Smooth muscle cell (in vitro differentiated cells): Measurements from ENCODE around the gene METRN. TPM values are rescaled to one million over a fixed set of nuclear protein-coding genes. Genes with fewer than 3 reads are reported as not detected.

ENCODE experiments used
- DNase-seq: peaks from one replicate; lab custom pipeline; 2025; ENCODE audit not compliant: unreplicated experiment; lab: John Stamatoyannopoulos, UW
- H2AFZ ChIP-seq: fragments of 200-600 bp; sonication (generic); 2 replicates; pipeline ENCODE4 v1.6.0; 2016; ENCODE audit warnings: antibody characterized with exemption, low read depth, mild to moderate bottlenecking
- H3F3A ChIP-seq: fragments of 200-600 bp; sonication (generic); 2 replicates; pipeline ENCODE4 v1.6.0; 2017; ENCODE audit warnings: antibody characterized with exemption, low read depth
- H3K27ac ChIP-seq: fragments of 200-600 bp; sonication (generic); 2 replicates; pipeline ENCODE4 v1.5.1; 2016; ENCODE audit warnings: low read depth, mild to moderate bottlenecking
- H3K27me3 ChIP-seq: fragments of 200-600 bp; sonication (generic); 2 replicates; pipeline ENCODE4 v1.6.1; 2016; ENCODE audit warnings: low read depth, mild to moderate bottlenecking
- H3K36me3 ChIP-seq: fragments of 200-600 bp; sonication (generic); 2 replicates; pipeline ENCODE4 v1.5.1; 2016; ENCODE audit warnings: low read depth
- H3K4me1 ChIP-seq: fragments of 200-600 bp; sonication (generic); 2 replicates; pipeline ENCODE4 v1.5.1; 2016; ENCODE audit warnings: low read depth
- H3K4me2 ChIP-seq: fragments of 200-600 bp; sonication (generic); 2 replicates; pipeline ENCODE4 v1.6.0; 2016; ENCODE audit warnings: mild to moderate bottlenecking
- H3K4me3 ChIP-seq: fragments of 200-600 bp; sonication (generic); 2 replicates; pipeline ENCODE4 v1.5.1; 2016; ENCODE audit warnings: mild to moderate bottlenecking
- H3K79me2 ChIP-seq: fragments of 200-600 bp; sonication (generic); 2 replicates; pipeline ENCODE4 v1.6.0; 2016; ENCODE audit warnings: low read depth, mild to moderate bottlenecking
- H3K9ac ChIP-seq: fragments of 200-600 bp; sonication (generic); 2 replicates; pipeline ENCODE4 v1.6.0; 2016; ENCODE audit warnings: low read depth
- H3K9me3 ChIP-seq: fragments of 200-600 bp; sonication (generic); replicated peaks from 2 replicates; pipeline ENCODE4 v1.5.1; 2016; ENCODE audit warnings: low read depth
- H4K20me1 ChIP-seq: fragments of 200-600 bp; sonication (generic); 2 replicates; pipeline ENCODE4 v1.6.0; 2016; ENCODE audit warnings: low read depth
- CTCF ChIP-seq: fragments of 200-600 bp; sonication (generic); IDR thresholded peaks from 2 replicates; pipeline ENCODE4 v1.5.1; 2017; ENCODE audit warnings: borderline replicate concordance, mild to moderate bottlenecking, antibody characterized with exemption; ENCODE audit not compliant: insufficient read depth, poor library complexity, severe bottlenecking
- WGBS: methylation state at CpG from one replicate; pipeline ENCODE4 v1.1.7; 2016; ENCODE audit warnings: low lambda C conversion rate; 5-methylcytosine and 5-hydroxymethylcytosine counted together
- polyA plus RNA-seq: library from polyadenylated mRNA; unstranded; fragments of >200 nt; fragmentation: Nextera tagmentation; extraction: Ambion mirVana; gene quantifications from 2 replicates; pipeline ENCODE4 v1.2.1, GENCODE V29; 2016
- total RNA-seq: library from RNA; depleted of rRNA; stranded (reverse); fragments of >200 nt; gene quantifications from 2 replicates; pipeline ENCODE4 v1.2.3, GENCODE V29; 2014

Gene METRN
- total and polyA plus RNA-seq, 2 experiments from 2014 or later, result 30.6 to 193 TPM

- Histone ChIP-seq H3K27ac (no peak overlapping the region), H3K4me3 (no peak overlapping the region), H3K36me3 (no peaks in the 10 kb centered on the region), H3K9ac (no peak overlapping the region), H3K4me1 (no peaks in the 10 kb centered on the region), H3K27me3 (no peaks in the 10 kb centered on the region), H3K9me3 (no peaks in the 10 kb centered on the region), H4K20me1 (no peaks in the 10 kb centered on the region), H2AFZ (no peak overlapping the region), H3K79me2 (no peaks in the 10 kb centered on the region), H3F3A (no peaks in the 10 kb centered on the region), H3K4me2 (no peak overlapping the region)
- no peak for DNase-seq
- 80% methylated on average over 1 of the region's 38 CpGs for WGBS
- no peak for TF ChIP-seq CTCF
Observed at GRCh38 chr16:767743-768235, 52.9 kb downstream of the METRN start.

GRCh38 chr16:768428-768827, 53.5 kb downstream of the METRN start:
- Histone ChIP-seq H3K36me3 (no peaks in the 10 kb centered on the region), H3K27ac (no peak overlapping the region), H4K20me1 (no peaks in the 10 kb centered on the region), H2AFZ (no peak overlapping the region), H3K4me2 (no peak overlapping the region), H3F3A (no peaks in the 10 kb centered on the region), H3K9ac (no peak overlapping the region), H3K4me1 (no peaks in the 10 kb centered on the region), H3K27me3 (no peaks in the 10 kb centered on the region), H3K79me2 (no peaks in the 10 kb centered on the region), H3K4me3 (no peak overlapping the region), H3K9me3 (no peaks in the 10 kb centered on the region)
- 92% methylated on average over 11 of the region's 21 CpGs for WGBS
- no peak for TF ChIP-seq CTCF
- DNase-seq, result no peak

Other genes starting within 250 kb of the METRN start
- 8.6 and 14.7 TPM in 2 replicates for gene CAPN15, start 187.4 kb upstream of the METRN start, total RNA-seq
- 18.7 and 23.6 TPM in 2 replicates for gene CAPN15, start 187.4 kb upstream of the METRN start, polyA plus RNA-seq
- not detected in 2 replicates for gene PRR35, start 154.7 kb upstream of the METRN start, total RNA-seq
- gene PRR35, start 154.7 kb upstream of the METRN start, polyA plus RNA-seq, result not detected in 2 replicates
- gene NHLRC4, start 148.1 kb upstream of the METRN start, total RNA-seq, result 0.18 and 0.63 TPM in 2 replicates
- 0.85 and 2.6 TPM in 2 replicates for gene NHLRC4, start 148.1 kb upstream of the METRN start, polyA plus RNA-seq
- gene PIGQ, start 145.2 kb upstream of the METRN start, total RNA-seq, result 21.0 and 30.1 TPM in 2 replicates
- gene PIGQ, start 145.2 kb upstream of the METRN start, polyA plus RNA-seq, result 45.7 and 51.0 TPM in 2 replicates
- gene RAB40C, start 125.1 kb upstream of the METRN start, total RNA-seq, result 14.7 and 21.2 TPM in 2 replicates
- 27.0 and 28.3 TPM in 2 replicates for gene RAB40C, start 125.1 kb upstream of the METRN start, polyA plus RNA-seq
- 1.5 TPM in 1 of 2 replicates, not detected in the other for gene WFIKKN1, start 84.1 kb upstream of the METRN start, total RNA-seq
- 0.77 and 0.83 TPM in 2 replicates for gene WFIKKN1, start 84.1 kb upstream of the METRN start, polyA plus RNA-seq
- gene METTL26, start 78.8 kb upstream of the METRN start, total RNA-seq, result 134 and 158 TPM in 2 replicates
- 227 and 238 TPM in 2 replicates for gene METTL26, start 78.8 kb upstream of the METRN start, polyA plus RNA-seq
- gene MCRIP2, start 73.3 kb upstream of the METRN start, total RNA-seq, result 7.7 and 11.9 TPM in 2 replicates
- gene MCRIP2, start 73.3 kb upstream of the METRN start, polyA plus RNA-seq, result 34.7 and 45.8 TPM in 2 replicates
- gene WDR90, start 65.8 kb upstream of the METRN start, total RNA-seq, result 6.8 and 8.4 TPM in 2 replicates
- 10.4 and 24.6 TPM in 2 replicates for gene WDR90, start 65.8 kb upstream of the METRN start, polyA plus RNA-seq
- gene RHOT2, start 47.0 kb upstream of the METRN start, total RNA-seq, result 41.4 and 44.5 TPM in 2 replicates
- gene RHOT2, start 47.0 kb upstream of the METRN start, polyA plus RNA-seq, result 148 and 152 TPM in 2 replicates
- 2.7 and 4.5 TPM in 2 replicates for gene RHBDL1, start 39.4 kb upstream of the METRN start, total RNA-seq
- 2.6 and 3.7 TPM in 2 replicates for gene RHBDL1, start 39.4 kb upstream of the METRN start, polyA plus RNA-seq
- gene STUB1, start 34.7 kb upstream of the METRN start, total RNA-seq, result 93.4 and 99.0 TPM in 2 replicates
- gene STUB1, start 34.7 kb upstream of the METRN start, polyA plus RNA-seq, result 196 and 212 TPM in 2 replicates
- gene JMJD8, start 30.8 kb upstream of the METRN start, total RNA-seq, result 42.9 and 47.9 TPM in 2 replicates
- gene JMJD8, start 30.8 kb upstream of the METRN start, polyA plus RNA-seq, result 92.5 and 95.1 TPM in 2 replicates
- 4.7 and 10.6 TPM in 2 replicates for gene WDR24, start 24.7 kb upstream of the METRN start, total RNA-seq
- 19.3 and 22.2 TPM in 2 replicates for gene WDR24, start 24.7 kb upstream of the METRN start, polyA plus RNA-seq
- gene FBXL16, start 9.3 kb upstream of the METRN start, total RNA-seq, result 0.76 TPM in 1 of 2 replicates, not detected in the other
- gene FBXL16, start 9.3 kb upstream of the METRN start, polyA plus RNA-seq, result 0.17 TPM in 1 of 2 replicates, not detected in the other
- 11.9 and 15.6 TPM in 2 replicates for gene ANTKMT, start 6.0 kb downstream of the METRN start, total RNA-seq
- 39.8 and 40.9 TPM in 2 replicates for gene ANTKMT, start 6.0 kb downstream of the METRN start, polyA plus RNA-seq
- 2.8 TPM in 1 of 2 replicates, not detected in the other for gene CCDC78, start 11.3 kb downstream of the METRN start, total RNA-seq
- gene CCDC78, start 11.3 kb downstream of the METRN start, polyA plus RNA-seq, result 3.4 and 4.7 TPM in 2 replicates
- 3.2 and 15.4 TPM in 2 replicates for gene HAGHL, start 12.0 kb downstream of the METRN start, total RNA-seq
- 23.1 and 24.6 TPM in 2 replicates for gene HAGHL, start 12.0 kb downstream of the METRN start, polyA plus RNA-seq
- 19.7 and 33.5 TPM in 2 replicates for gene CIAO3, start 25.9 kb downstream of the METRN start, total RNA-seq
- gene CIAO3, start 25.9 kb downstream of the METRN start, polyA plus RNA-seq, result 35.6 and 39.6 TPM in 2 replicates
- gene MSLN, start 45.6 kb downstream of the METRN start, total RNA-seq, result 0.18 and 3.7 TPM in 2 replicates
- 0.26 and 1.2 TPM in 2 replicates for gene MSLN, start 45.6 kb downstream of the METRN start, polyA plus RNA-seq
- 7.8 and 20.8 TPM in 2 replicates for gene RPUSD1, start 73.3 kb downstream of the METRN start, total RNA-seq
- gene RPUSD1, start 73.3 kb downstream of the METRN start, polyA plus RNA-seq, result 20.8 and 27.4 TPM in 2 replicates
- 11.4 and 27.2 TPM in 2 replicates for gene CHTF18, start 73.5 kb downstream of the METRN start, total RNA-seq
- gene CHTF18, start 73.5 kb downstream of the METRN start, polyA plus RNA-seq, result 33.2 and 39.8 TPM in 2 replicates
- not detected in 2 replicates for gene GNG13, start 85.6 kb downstream of the METRN start, total RNA-seq
- not detected in 2 replicates for gene GNG13, start 85.6 kb downstream of the METRN start, polyA plus RNA-seq